HepG2 (cell line): Measurements from ENCODE around the gene STAT6. TPM values are rescaled to one million over a fixed set of nuclear protein-coding genes. Genes with fewer than 3 reads are reported as not detected.

ENCODE experiments used
- BHLHE40 ChIP-seq: IDR thresholded peaks from 2 replicates; pipeline ENCODE4 v1.6.1; 2011; ENCODE audit warnings: low read length, improper control_type of control experiment
- CHCHD3 ChIP-seq: sonication (generic); formaldehyde crosslinking; IDR thresholded peaks from 2 replicates; pipeline ENCODE4 v1.8.0; 2022; ENCODE audit warnings: mild to moderate bottlenecking, missing genetic modification reagents, moderate library complexity
- CHD4 ChIP-seq: fragments of 200-600 bp; sonication (generic); IDR thresholded peaks from 2 replicates; pipeline ENCODE4 v1.7.0; 2017; ENCODE audit warnings: mild to moderate bottlenecking, low read length, borderline replicate concordance
- CREB1 ChIP-seq, 2 experiments: fragments of 450-650 bp in 1 of 2; IDR thresholded peaks; 2 replicates each; pipeline ENCODE4 v1.6.1; 2016 to 2017; ENCODE audit warnings: control low read depth in 1 of 2, mild to moderate bottlenecking in 1 of 2, missing compliant biosample characterization in 1 of 2, missing genetic modification characterization in 1 of 2
- E2F5 ChIP-seq: sonication (generic); formaldehyde crosslinking; conservative IDR thresholded peaks from 2 replicates; pipeline ENCODE4 v1.4.0; 2020; ENCODE audit warnings: missing genetic modification reagents
- IKZF1 ChIP-seq: fragments of 450-650 bp; IDR thresholded peaks from 2 replicates; pipeline ENCODE4 v1.7.1; 2016
- KDM6A ChIP-seq: IDR thresholded peaks from 2 replicates; pipeline ENCODE4 v1.6.1; 2016; ENCODE audit warnings: low read depth
- MBD4 ChIP-seq: IDR thresholded peaks from 2 replicates; pipeline ENCODE4 v1.6.1; 2012; ENCODE audit warnings: low read length, inconsistent platforms, borderline replicate concordance
- REPIN1 ChIP-seq: sonication (generic); formaldehyde crosslinking; IDR thresholded peaks from 2 replicates; pipeline ENCODE4 v1.8.0; 2022; ENCODE audit warnings: missing genetic modification reagents, low read depth, mild to moderate bottlenecking, borderline replicate concordance
- SALL2 ChIP-seq: sonication (generic); formaldehyde crosslinking; IDR thresholded peaks from 2 replicates; pipeline ENCODE4 v1.8.1; 2023; ENCODE audit warnings: mild to moderate bottlenecking, missing genetic modification reagents, inconsistent platforms
- TFDP2 ChIP-seq: sonication (generic); formaldehyde crosslinking; IDR thresholded peaks from 2 replicates; pipeline ENCODE4 v1.4.0; 2020; ENCODE audit warnings: missing genetic modification reagents
- ZBTB4 ChIP-seq: sonication (generic); formaldehyde crosslinking; IDR thresholded peaks from 2 replicates; pipeline ENCODE4 v1.4.0; 2020; ENCODE audit warnings: missing genetic modification reagents, mild to moderate bottlenecking, borderline replicate concordance
- ZEB1 ChIP-seq: IDR thresholded peaks from 2 replicates; pipeline ENCODE4 v1.6.1; 2012; ENCODE audit warnings: mild to moderate bottlenecking, low read depth, inconsistent platforms; ENCODE audit not compliant: insufficient replicate concordance
- ZNF101 ChIP-seq: sonication (generic); formaldehyde crosslinking; IDR thresholded peaks from 2 replicates; pipeline ENCODE4 v1.4.0; 2020; ENCODE audit warnings: mild to moderate bottlenecking, low read depth, missing genetic modification reagents, borderline replicate concordance
- ZNF75D ChIP-seq: sonication (generic); formaldehyde crosslinking; IDR thresholded peaks from 2 replicates; pipeline ENCODE4 v1.8.1; 2023; ENCODE audit warnings: missing genetic modification reagents, mild to moderate bottlenecking, borderline replicate concordance
- polyA plus RNA-seq, 8 experiments: library from polyadenylated mRNA; depleted of rRNA in 3 of 8; stranded (reverse) in 7 of 8; unstranded in 1 of 8; fragments of >200 nt; fragmentation: Illumina TruSeq in 4 of 8; extraction: Trizol in 4 of 8; gene quantifications; 2 replicates each; pipeline versions ENCODE4 v1.2.1 to v1.2.3, GENCODE V29; 2011 to 2016; ENCODE audit warnings: low read depth in 4 of 8, missing spikeins in 1 of 8, mixed read lengths in 1 of 8; ENCODE audit not compliant: insufficient read depth in 1 of 8
- total RNA-seq, 5 experiments: library from RNA; depleted of rRNA; stranded (reverse); fragments of >200 nt; fragmentation: Illumina TruSeq; extraction: Trizol; gene quantifications; 2 replicates each; pipeline ENCODE4 v1.2.3, GENCODE V29; 2016; ENCODE audit warnings: low read depth in 1 of 5
- TF ChIP-seq, protein P1 (sequence below): sonication (generic); formaldehyde crosslinking; conservative IDR thresholded peaks from 2 replicates; pipeline ENCODE4 v1.4.0; 2020; ENCODE audit warnings: missing genetic modification reagents
- TF ChIP-seq, protein P2 (sequence below): sonication (generic); formaldehyde crosslinking; IDR thresholded peaks from 2 replicates; pipeline ENCODE4 v1.4.0; 2020; ENCODE audit warnings: mild to moderate bottlenecking, missing genetic modification reagents
- TF ChIP-seq, protein P3 (sequence below): sonication (generic); formaldehyde crosslinking; IDR thresholded peaks from 2 replicates; pipeline ENCODE4 v1.4.0; 2020; ENCODE audit warnings: mild to moderate bottlenecking, missing genetic modification reagents

STAT6 gene
- total and polyA plus RNA-seq, 2 of the 13 experiments (the other 11 are each of a cell fraction or from before 2014, with no cell fraction given) = 28.0 to 62.2 TPM

DNA sequence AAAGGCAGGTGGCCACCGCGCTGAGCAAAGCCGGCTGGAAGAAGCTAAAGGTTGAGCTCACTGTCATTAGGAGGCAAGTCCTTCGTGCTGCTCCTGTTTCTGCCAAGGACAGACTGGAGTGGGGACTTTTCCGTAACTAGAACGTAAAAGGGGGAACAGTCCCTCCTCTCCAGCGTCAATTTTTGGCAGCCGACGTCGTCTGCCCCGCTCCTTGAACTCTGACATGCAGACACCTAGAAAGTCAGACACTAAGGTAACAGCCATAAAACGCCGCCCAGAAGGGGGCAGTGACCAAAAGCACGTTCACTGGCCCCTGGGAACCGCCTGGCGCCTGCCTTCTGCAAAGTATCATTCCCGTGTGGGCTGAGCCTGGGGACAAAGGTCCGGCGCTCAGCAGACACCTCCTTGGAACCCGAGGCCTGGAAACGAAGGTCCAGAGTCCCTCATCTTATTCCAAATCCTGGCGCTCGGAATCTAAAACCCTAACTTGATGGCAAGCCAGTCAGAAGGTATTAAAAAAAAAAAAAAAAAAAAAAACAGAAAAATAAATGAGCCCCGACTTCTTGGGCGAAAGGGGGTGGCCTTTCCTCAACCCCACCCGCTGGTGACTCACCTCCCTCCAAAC is 16.1 kb upstream of the STAT6 start (continued):
- TF ChIP-seq ZBTB4 (CRISPR knock-in tag) (no peak), REPIN1 (CRISPR knock-in tag) (0 out of 2 replicates have a peak, but pooled peaks have one; percentile 21), E2F5 (no peak), TFDP2 (peak; percentile 42; the same call in 1 of the 2 replicates), SALL2 (CRISPR knock-in tag) (no peak), CHCHD3 (CRISPR knock-in tag) (no peak), MBD4 (no peak), IKZF1 (no peak), CREB1 (IDR thresholded peaks at IDR 0.05) (no peak), CREB1 (CRISPR knock-in tag; IDR thresholded peaks at IDR 0.05) (no peak), ZNF75D (CRISPR knock-in tag) (no peak), BHLHE40 (peak; percentile 72; the same call in 1 of the 2 replicates), ZNF101 (CRISPR knock-in tag) (no peak), CHD4 (no peak), KDM6A (CRISPR knock-in tag) (no peak), ZEB1 (no peak)
- TF ChIP-seq, protein P1, sequence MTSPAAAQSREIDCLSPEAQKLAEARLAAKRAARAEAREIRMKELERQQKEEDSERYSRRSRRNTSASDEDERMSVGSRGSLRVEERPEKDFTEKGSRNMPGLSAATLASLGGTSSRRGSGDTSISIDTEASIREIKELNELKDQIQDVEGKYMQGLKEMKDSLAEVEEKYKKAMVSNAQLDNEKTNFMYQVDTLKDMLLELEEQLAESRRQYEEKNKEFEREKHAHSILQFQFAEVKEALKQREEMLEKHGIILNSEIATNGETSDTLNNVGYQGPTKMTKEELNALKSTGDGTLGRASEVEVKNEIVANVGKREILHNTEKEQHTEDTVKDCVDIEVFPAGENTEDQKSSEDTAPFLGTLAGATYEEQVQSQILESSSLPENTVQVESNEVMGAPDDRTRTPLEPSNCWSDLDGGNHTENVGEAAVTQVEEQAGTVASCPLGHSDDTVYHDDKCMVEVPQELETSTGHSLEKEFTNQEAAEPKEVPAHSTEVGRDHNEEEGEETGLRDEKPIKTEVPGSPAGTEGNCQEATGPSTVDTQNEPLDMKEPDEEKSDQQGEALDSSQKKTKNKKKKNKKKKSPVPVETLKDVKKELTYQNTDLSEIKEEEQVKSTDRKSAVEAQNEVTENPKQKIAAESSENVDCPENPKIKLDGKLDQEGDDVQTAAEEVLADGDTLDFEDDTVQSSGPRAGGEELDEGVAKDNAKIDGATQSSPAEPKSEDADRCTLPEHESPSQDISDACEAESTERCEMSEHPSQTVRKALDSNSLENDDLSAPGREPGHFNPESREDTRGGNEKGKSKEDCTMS (CRISPR knock-in tag) = no peak
- TF ChIP-seq, protein P2, sequence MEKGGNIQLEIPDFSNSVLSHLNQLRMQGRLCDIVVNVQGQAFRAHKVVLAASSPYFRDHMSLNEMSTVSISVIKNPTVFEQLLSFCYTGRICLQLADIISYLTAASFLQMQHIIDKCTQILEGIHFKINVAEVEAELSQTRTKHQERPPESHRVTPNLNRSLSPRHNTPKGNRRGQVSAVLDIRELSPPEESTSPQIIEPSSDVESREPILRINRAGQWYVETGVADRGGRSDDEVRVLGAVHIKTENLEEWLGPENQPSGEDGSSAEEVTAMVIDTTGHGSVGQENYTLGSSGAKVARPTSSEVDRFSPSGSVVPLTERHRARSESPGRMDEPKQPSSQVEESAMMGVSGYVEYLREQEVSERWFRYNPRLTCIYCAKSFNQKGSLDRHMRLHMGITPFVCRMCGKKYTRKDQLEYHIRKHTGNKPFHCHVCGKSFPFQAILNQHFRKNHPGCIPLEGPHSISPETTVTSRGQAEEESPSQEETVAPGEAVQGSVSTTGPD (CRISPR knock-in tag) = no peak
- TF ChIP-seq, protein P3, sequence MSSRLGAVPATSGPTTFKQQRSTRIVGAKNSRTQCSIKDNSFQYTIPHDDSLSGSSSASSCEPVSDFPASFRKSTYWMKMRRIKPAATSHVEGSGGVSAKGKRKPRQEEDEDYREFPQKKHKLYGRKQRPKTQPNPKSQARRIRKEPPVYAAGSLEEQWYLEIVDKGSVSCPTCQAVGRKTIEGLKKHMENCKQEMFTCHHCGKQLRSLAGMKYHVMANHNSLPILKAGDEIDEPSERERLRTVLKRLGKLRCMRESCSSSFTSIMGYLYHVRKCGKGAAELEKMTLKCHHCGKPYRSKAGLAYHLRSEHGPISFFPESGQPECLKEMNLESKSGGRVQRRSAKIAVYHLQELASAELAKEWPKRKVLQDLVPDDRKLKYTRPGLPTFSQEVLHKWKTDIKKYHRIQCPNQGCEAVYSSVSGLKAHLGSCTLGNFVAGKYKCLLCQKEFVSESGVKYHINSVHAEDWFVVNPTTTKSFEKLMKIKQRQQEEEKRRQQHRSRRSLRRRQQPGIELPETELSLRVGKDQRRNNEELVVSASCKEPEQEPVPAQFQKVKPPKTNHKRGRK (CRISPR knock-in tag) = no peak
